Aorta (tissue), 5 donors: ENCODE results near the gene CNOT1. TPM values are rescaled to one million over a fixed set of nuclear protein-coding genes. Genes with fewer than 3 reads are reported as not detected.
"Not testable (repeated sequence)": the region's sequence is repeated elsewhere in the genome, so short reads cannot be mapped to it uniquely, and the experiment has no call there.

Experiments used
- ATAC-seq: fragments of 200-7000 bp; cut with Tn5 transposase; one replicate; pipeline ENCODE4 v1.9.1; 2022; ENCODE audit warnings: moderate library complexity; ENCODE audit not compliant: low FRiP score
- DNase-seq, 2 donors: peaks; one replicate each; pipeline ENCODE4 v3.0.0-alpha.2; 2020
- H3K27ac ChIP-seq, 2 donors: one replicate each; pipeline ENCODE4 v1.5.1; 2013; ENCODE audit warnings: low read length in 2 of 2, mild to moderate bottlenecking in 2 of 2, moderate library complexity in 2 of 2, control low read depth in 1 of 2, inconsistent platforms in 1 of 2, low read depth in 1 of 2
- H3K27me3 ChIP-seq, 2 donors: one replicate each; pipeline ENCODE4 v1.6.1; 2013; ENCODE audit warnings: control low read depth in 1 of 2, low read length in 1 of 2, mild to moderate bottlenecking in 1 of 2, moderate library complexity in 1 of 2; ENCODE audit not compliant: insufficient read depth in 2 of 2, control insufficient read depth in 1 of 2
- H3K36me3 ChIP-seq, 2 donors: one replicate each; pipeline ENCODE4 v1.6.1; 2013; ENCODE audit warnings: control low read depth in 1 of 2, low read length in 1 of 2, mild to moderate bottlenecking in 1 of 2; ENCODE audit not compliant: insufficient read depth in 2 of 2, control insufficient read depth in 1 of 2
- H3K4me1 ChIP-seq, 2 donors: one replicate each; pipeline ENCODE4 v1.6.1; 2013; ENCODE audit warnings: low read length in 2 of 2, control low read depth in 1 of 2, mild to moderate bottlenecking in 1 of 2, moderate library complexity in 1 of 2; ENCODE audit not compliant: insufficient read depth in 2 of 2, control insufficient read depth in 1 of 2
- H3K4me3 ChIP-seq, 2 donors: one replicate each; pipeline ENCODE4 v1.5.1; 2013; ENCODE audit warnings: low read length in 2 of 2, control low read depth in 1 of 2, mild to moderate bottlenecking in 1 of 2
- H3K9me3 ChIP-seq: one replicate; pipeline ENCODE4 v1.6.1; 2013; ENCODE audit warnings: mild to moderate bottlenecking, low read length; ENCODE audit not compliant: control insufficient read depth
- WGBS, 2 donors: extraction: QIAGEN DNeasy Blood & Tissue Kit; methylation state at CpG; one replicate each; pipeline ENCODE4 v1.1.7; 2013; 5-methylcytosine and 5-hydroxymethylcytosine counted together
- intact Hi-C, 2 donors: fragments of 100-400 bp; cut with DNase I; formaldehyde crosslinking; loops; one replicate each; pipeline versions ENCODE4 v1.14.2 to v1.15.0; 2022
- polyA plus RNA-seq, 2 donors: library from polyadenylated mRNA; stranded (reverse); fragments of 200-250 nt; gene quantifications; one replicate each; pipeline ENCODE4 v1.2.3, GENCODE V29; 2013
- total RNA-seq, 2 donors: library from RNA; stranded (reverse); fragmentation: NEBNext Ultra II Directional; extraction: Animal tissue kit (Norgen Biotek cat#: 25700); gene quantifications; one replicate each; pipeline ENCODE4 v1.2.1, GENCODE V29; 2021
- donor health status: healthy with polysubstance abuse.
- donor health status: Bipolar disorder and iron deficiency.
- donor health status: DM: no; HTN: no; CAD: no.
- donor health status: DM: no; HTN: no; CAD: no.
- donor health status: DM: yes; HTN: yes; CAD: no.

The CNOT1 gene
- total and polyA plus RNA-seq, 4 donors: 32.6 to 124 (median 78.1) TPM

DNA sequence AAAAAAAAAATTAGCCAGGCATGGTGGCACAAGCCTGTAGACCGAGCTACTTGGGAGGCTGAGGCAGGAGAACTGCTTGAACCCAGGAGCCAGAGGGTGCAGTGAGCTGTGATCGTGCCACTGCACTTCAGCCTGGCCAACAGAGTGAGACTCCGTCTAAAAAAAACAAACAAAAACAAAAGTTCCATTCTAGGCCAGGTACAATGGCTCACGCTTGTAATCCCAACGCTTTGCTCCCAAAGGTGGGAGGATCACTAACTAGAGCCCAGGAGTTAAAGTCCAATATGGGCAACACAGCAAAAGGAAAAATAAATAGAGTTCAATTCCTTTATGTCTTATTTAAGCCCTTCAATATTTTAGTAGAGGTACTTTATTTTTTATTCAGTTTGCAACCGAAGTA, 47.5 kb downstream of the CNOT1 start:
- H3K27me3 ChIP-seq: no peaks in the 10 kb centered on the region
- WGBS, 2 donors: 86 to 87% methylated on average over 6 of the region's 6 CpGs
- ATAC-seq: no peak
- H3K4me1 ChIP-seq: no peaks in the 10 kb centered on the region
- DNase-seq: no peak
- peaks cover 8 to 11% of the 10 kb centered on the region in 2 donors for H3K36me3 ChIP-seq
- intact Hi-C loops: loop anchor here in 1 of 2 donors (10.0 kb wide), 1 partner anchor 47 kb away; no protein-coding TSS in a partner anchor
- no peak overlapping the region for H3K27ac ChIP-seq
- H3K9me3 ChIP-seq: no peaks in the 10 kb centered on the region
- no peak overlapping the region for H3K4me3 ChIP-seq

DNA sequence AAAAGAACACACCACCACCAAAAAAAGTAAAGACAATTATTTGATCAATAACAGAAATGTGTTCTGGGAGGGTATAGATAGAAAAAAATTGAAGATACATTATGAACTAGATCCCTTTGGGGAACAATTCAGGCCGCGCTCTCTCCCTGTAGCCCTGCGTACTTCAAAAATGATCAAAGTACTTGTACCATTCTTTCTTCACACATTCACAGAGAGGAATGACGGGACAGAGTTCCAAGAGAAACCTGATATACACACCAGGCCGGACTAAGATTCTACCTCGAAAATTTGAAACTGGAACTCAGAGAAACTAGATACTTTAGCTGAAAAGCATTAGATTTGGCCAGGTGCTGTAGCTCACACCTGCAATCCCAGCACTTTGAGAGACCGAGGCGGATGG, 50.0 kb downstream of the CNOT1 start:
- intact Hi-C loops: no loop called here

DNA sequence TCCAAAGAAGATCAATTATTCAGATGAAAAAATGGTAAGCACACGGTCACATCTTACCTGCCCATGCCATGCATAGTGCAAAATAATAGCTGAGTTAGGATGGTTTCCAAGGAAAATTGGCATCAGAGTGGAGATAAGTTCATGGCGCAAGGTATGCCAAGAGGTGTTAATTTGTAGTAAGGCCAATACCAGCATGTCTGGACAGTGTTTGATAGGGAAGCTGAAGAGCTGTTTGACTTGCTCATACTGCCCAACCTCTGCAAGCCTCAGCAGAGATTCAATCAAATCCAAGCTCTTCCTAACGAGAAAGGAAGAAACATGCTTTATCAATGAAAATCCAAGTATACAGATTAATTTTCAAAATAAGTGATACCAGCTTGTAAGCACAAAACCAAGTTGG, 51.0 kb downstream of the CNOT1 start:
- intact Hi-C loops: no loop called here
- Histone ChIP-seq H3K4me3 (no peak overlapping the region), H3K9me3 (no peaks in the 10 kb centered on the region), H3K27me3 (no peaks in the 10 kb centered on the region), H3K27ac (no peak overlapping the region), H3K36me3 (peaks cover 14 to 21% of the 10 kb centered on the region in 2 donors), H3K4me1 (no peaks in the 10 kb centered on the region)
- 82 to 83% methylated on average over 3 of the region's 3 CpGs for WGBS, 2 donors
- no peak for DNase-seq
- no peak for ATAC-seq

More for the DNA sequence above, 50.0 kb downstream of the CNOT1 start:
- H3K27me3 ChIP-seq: no peaks in the 10 kb centered on the region
- WGBS, 2 donors: 92 to 96% methylated on average over 8 of the region's 8 CpGs
- H3K9me3 ChIP-seq: no peaks in the 10 kb centered on the region
- no peak overlapping the region for H3K27ac ChIP-seq
- no peaks in the 10 kb centered on the region for H3K4me1 ChIP-seq
- no peak for ATAC-seq
- H3K36me3 ChIP-seq: peaks cover 14 to 16% of the 10 kb centered on the region in 2 donors
- DNase-seq: no peak
- H3K4me3 ChIP-seq: no peak overlapping the region

DNA sequence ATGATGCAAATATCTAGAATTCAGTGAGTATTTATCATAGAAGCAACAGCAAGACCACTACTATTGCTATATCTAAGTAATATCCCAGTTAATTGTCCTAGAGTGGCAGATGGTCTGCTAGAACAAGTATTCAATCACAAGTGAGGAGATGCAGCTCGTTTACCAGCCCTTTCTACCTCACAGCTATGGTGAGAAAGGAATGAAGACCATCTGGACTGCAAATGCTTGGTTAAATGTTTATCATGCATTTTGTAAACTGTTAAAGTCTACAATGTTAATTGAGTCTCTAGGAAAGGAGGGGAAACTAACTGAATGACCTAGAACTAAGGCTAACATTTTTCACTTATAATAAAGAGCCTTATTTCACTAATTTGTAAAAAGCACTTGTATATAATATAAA, 52.5 kb downstream of the CNOT1 start:
- DNase-seq (no peak), ATAC-seq (no peak)
- Histone ChIP-seq H3K36me3 (peaks cover 10 to 21% of the 10 kb centered on the region in 2 donors), H3K27ac (no peak overlapping the region), H3K4me3 (no peak overlapping the region), H3K9me3 (no peaks in the 10 kb centered on the region), H3K4me1 (no peaks in the 10 kb centered on the region), H3K27me3 (no peaks in the 10 kb centered on the region)
- WGBS, 2 donors: 49 to 53% methylated on average over 1 of the region's 1 CpG
- intact Hi-C loops: no loop called here

DNA sequence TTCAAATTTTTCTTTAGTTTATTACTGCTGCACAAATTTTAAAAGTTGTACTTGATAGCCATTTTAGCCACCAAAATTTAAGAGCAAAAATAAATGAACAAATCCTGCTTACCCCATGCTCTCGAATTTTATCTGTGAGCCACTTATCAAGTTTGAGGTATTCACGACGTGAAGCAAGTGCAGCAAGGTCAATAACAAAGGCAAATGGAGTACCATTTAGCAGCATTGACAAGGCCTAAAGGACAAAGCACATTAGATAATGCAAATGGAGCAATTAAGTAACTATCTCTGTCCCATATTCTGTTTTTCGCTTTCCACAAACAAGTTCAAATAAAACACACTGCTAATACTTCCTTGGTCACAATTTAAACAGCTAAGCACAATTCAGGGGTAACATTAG, 54.7 kb downstream of the CNOT1 start:
- DNase-seq (no peak), ATAC-seq (no peak)
- no peak overlapping the region for H3K4me3 ChIP-seq
- no peaks in the 10 kb centered on the region for H3K27me3 ChIP-seq
- no peaks in the 10 kb centered on the region for H3K9me3 ChIP-seq
- peaks cover 10 to 21% of the 10 kb centered on the region in 2 donors for H3K36me3 ChIP-seq
- intact Hi-C loops: no loop called here
- no peak overlapping the region for H3K27ac ChIP-seq
- 83 to 85% methylated on average over 4 of the region's 4 CpGs for WGBS, 2 donors
- H3K4me1 ChIP-seq: no peaks in the 10 kb centered on the region

DNA sequence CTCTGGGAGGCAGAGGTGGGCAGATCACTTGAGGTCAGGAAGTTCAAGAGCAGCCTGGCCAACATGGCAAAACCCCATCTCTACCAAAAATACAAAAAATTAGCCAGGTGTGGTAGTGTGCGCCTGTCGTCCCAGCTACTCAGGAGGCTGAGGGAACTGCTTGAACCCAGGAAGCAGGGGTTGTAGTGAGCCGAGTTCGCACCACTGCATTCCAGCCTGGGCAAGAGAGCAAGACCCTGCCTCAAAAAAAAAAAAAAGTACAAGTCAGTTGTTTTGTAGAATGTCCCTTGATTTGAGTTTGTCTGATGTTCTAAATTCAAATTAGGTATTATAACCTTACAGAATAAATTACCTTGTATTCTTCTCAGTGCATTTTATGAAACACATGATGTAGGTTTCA, 63.9 kb downstream of the CNOT1 start:
- intact Hi-C loops, H3K36me3 ChIP-seq, ATAC-seq, H3K9me3 ChIP-seq, H3K4me3 ChIP-seq, H3K4me1 ChIP-seq, H3K27me3 ChIP-seq, H3K27ac ChIP-seq, DNase-seq: not testable (repeated sequence)
- WGBS, 2 donors: 95 to 98% methylated on average over 4 of the region's 4 CpGs

DNA sequence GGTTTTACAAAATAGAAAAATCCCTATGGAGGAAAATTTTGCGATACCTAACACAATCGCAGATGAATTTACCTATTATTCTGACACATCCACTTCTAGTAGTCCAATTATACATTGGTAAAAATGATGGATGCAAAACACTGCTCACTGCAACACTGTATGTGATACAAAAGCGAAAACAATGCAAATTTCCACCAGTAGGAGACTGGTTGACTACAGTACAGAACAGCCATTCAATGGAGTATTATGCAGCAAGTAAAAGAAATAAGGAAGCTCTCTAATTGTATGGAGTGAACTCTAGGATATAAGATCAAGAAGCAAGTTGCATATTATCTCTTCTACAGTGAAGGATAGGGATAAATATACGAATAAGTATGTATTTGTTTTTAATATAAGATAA, 65.9 kb downstream of the CNOT1 start:
- Histone ChIP-seq H3K36me3 (peaks cover 2 to 8% of the 10 kb centered on the region in 2 donors), H3K27ac (no peak overlapping the region), H3K9me3 (no peaks in the 10 kb centered on the region), H3K4me1 (no peaks in the 10 kb centered on the region), H3K27me3 (no peaks in the 10 kb centered on the region), H3K4me3 (no peak overlapping the region)
- intact Hi-C loops: no loop called here
- DNase-seq (no peak), ATAC-seq (no peak)
- 96 to 97% methylated on average over 4 of the region's 4 CpGs for WGBS, 2 donors

DNA sequence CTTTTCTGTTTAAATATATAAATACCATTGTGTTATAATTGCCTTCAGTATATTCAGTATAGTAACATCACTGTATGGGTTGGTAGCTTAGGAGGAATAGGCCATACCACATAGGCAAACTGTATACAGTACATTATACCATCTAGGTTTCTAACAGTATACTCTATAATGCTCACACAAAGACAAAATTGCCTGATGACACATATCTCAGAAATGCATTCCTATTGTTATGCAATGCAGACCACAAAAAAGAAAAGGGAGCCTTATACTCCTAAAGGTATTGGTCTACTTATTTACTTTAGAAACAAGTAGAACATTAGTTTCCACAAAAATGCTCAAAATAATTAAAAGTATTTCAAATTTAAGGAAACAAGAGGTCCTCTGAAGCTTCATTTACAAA, 66.4 kb downstream of the CNOT1 start:
- intact Hi-C loops: no loop called here
- H3K36me3 ChIP-seq: peaks cover 2 to 8% of the 10 kb centered on the region in 2 donors
- H3K4me1 ChIP-seq: no peaks in the 10 kb centered on the region
- ATAC-seq (no peak), DNase-seq (no peak)
- no peaks in the 10 kb centered on the region for H3K9me3 ChIP-seq
- H3K27ac ChIP-seq: no peak overlapping the region
- H3K27me3 ChIP-seq: no peaks in the 10 kb centered on the region
- H3K4me3 ChIP-seq: no peak overlapping the region

DNA sequence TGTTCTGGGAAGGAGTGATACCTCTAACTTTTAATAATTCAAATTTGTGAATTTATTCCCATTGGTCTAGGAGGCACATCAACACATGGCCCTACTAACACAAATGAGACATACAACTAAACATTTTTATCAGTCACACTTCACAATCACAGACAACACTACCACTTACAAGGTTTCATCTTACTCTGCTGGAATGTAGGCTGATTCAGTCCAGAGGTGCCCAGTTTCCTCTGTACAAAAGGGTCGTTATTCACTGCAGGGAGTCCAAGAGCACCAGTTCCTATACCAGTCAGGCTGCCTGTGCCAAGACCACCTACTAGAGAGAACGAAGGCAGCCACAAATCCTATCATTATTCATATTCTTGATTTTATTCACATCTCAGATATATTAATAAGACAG, 72.9 kb downstream of the CNOT1 start:
- peaks cover 5% of the 10 kb centered on the region in 2 donors for H3K36me3 ChIP-seq
- 69 to 77% methylated on average over 2 of the region's 2 CpGs for WGBS, 2 donors
- no peak overlapping the region for H3K27ac ChIP-seq
- intact Hi-C loops: no loop called here
- H3K9me3 ChIP-seq: no peaks in the 10 kb centered on the region
- no peaks in the 10 kb centered on the region for H3K27me3 ChIP-seq
- no peak overlapping the region for H3K4me3 ChIP-seq
- ATAC-seq: no peak
- no peak for DNase-seq
- H3K4me1 ChIP-seq: no peaks in the 10 kb centered on the region
